SJSA1 (cell line): ENCODE measurements around the gene MRPL44. TPM values are rescaled to one million over a fixed set of nuclear protein-coding genes. Genes with fewer than 3 reads are reported as not detected.

ENCODE experiments used
- DNase-seq, 2 experiments: peaks; one replicate each; pipeline ENCODE4 v3.0.0-alpha.2; 2015 to 2020; ENCODE audit warnings: low spot score in 2 of 2, low read depth in 1 of 2
- H3K27ac ChIP-seq: fragments of 250-450 bp; sonication (Bioruptor Pico); 2 replicates; pipeline ENCODE4 v1.5.1; 2020; ENCODE audit warnings: mild to moderate bottlenecking, moderate library complexity
- H3K27me3 ChIP-seq: fragments of 250-450 bp; sonication (Bioruptor Pico); replicated peaks from 2 replicates; pipeline ENCODE4 v1.5.1; 2020; ENCODE audit warnings: mild to moderate bottlenecking, moderate library complexity
- H3K36me3 ChIP-seq: fragments of 250-450 bp; sonication (Bioruptor Pico); 2 replicates; pipeline ENCODE4 v1.5.1; 2020; ENCODE audit warnings: mild to moderate bottlenecking
- H3K4me1 ChIP-seq: fragments of 250-450 bp; sonication (Bioruptor Pico); replicated peaks from 2 replicates; pipeline ENCODE4 v1.6.1; 2021; ENCODE audit warnings: mild to moderate bottlenecking
- H3K4me3 ChIP-seq: fragments of 250-450 bp; sonication (Bioruptor Pico); 2 replicates; pipeline ENCODE4 v1.5.1; 2020; ENCODE audit warnings: mild to moderate bottlenecking
- H3K9me3 ChIP-seq: fragments of 250-450 bp; sonication (Bioruptor Pico); replicated peaks from 2 replicates; pipeline ENCODE4 v1.5.1; 2020; ENCODE audit warnings: mild to moderate bottlenecking
- total RNA-seq: library from RNA; depleted of rRNA; stranded (reverse); fragments of >200 nt; shearing (Covaris generic); gene quantifications from 2 replicates; pipeline ENCODE4 v1.2.3, GENCODE V29; 2014; rRNA removed

Gene MRPL44
- total RNA-seq, 1 experiment from 2014 or later, result 47.2 TPM

DNA sequence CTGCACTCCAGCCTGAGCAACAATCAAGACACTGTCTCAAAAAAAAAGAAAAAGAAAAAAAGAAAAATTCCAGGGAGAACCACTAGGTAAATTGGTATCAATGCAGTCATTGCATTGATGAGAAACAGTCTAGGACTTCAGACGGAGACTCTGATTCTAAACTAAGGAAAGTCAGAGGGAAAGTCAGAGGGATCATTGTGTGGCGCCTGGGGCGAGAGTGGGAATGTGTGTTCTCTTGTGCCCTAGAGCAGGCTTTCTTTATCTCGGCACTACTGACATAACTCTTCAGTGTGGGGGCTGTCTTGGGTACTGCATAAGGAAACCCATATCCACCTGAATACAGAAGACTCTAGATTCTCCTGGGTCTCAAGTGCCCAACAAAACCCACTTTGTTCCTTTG, 57.1 kb downstream of the MRPL44 start:
- peaks cover 14% of the 10 kb centered on the region for H3K4me1 ChIP-seq
- H3K27ac ChIP-seq, result no peak overlapping the region
- H3K36me3 ChIP-seq, result no peaks in the 10 kb centered on the region
- H3K9me3 ChIP-seq, result no peaks in the 10 kb centered on the region
- H3K4me3 ChIP-seq, result no peak overlapping the region
- DNase-seq, result no peak
- H3K27me3 ChIP-seq, result no peaks in the 10 kb centered on the region

DNA sequence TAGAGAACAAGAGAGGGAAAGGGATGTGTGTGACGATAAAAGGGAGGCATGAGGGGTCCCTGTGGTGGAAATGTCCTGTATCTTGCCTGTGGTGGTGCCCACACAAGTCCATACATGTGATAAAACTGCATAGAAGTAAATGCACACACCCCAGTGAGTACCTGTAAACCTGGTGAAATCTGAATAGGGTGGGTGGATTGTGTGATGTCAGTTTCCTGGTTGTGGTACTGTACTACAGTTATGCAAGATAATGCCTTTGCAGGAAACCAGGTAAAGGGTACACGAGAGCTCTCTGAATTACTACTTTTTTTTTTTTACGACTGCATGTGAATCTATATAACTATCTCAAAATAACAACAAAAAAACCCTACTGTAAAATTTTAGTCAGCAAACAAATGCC, 59.7 kb downstream of the MRPL44 start:
- Histone ChIP-seq H3K4me3 (no peak overlapping the region), H3K27ac (no peak overlapping the region), H3K27me3 (no peaks in the 10 kb centered on the region), H3K36me3 (no peaks in the 10 kb centered on the region), H3K9me3 (no peaks in the 10 kb centered on the region), H3K4me1 (no peaks in the 10 kb centered on the region)
- no peak for DNase-seq

Other genes starting within 250 kb of the MRPL44 start
- gene AP1S3, start 119.9 kb upstream of the MRPL44 start, total RNA-seq, result 6.4 and 7.2 TPM in 2 replicates
- gene WDFY1, start 12.1 kb upstream of the MRPL44 start, total RNA-seq, result 126 and 145 TPM in 2 replicates
- 45.5 and 66.7 TPM in 2 replicates for gene SERPINE2, start 81.8 kb downstream of the MRPL44 start, total RNA-seq